NCI-H510A (cell line): ENCODE measurements around the gene RAE1.
A peak's percentile ranks its signal among the peaks of the same experiment; 100 is the strongest.
"Not testable (repeated sequence)": the region's sequence is repeated elsewhere in the genome, so short reads cannot be mapped to it uniquely, and the experiment has no call there.

ENCODE experiments used
- DNase-seq: peaks from one replicate; lab custom pipeline; 2025; lab: John Stamatoyannopoulos, UW

RAE1 gene

GRCh38 chr20:57414867-57415592, 64.0 kb downstream of the RAE1 start:
- no peak for DNase-seq

- DNase-seq: no peak
Measured at GRCh38 chr20:57415771-57416170, 64.7 kb downstream of the RAE1 start.

GRCh38 chr20:57416296-57417022, 65.4 kb downstream of the RAE1 start:
- no peak for DNase-seq

- DNase-seq: no peak
Measured at GRCh38 chr20:57417051-57417689, 66.1 kb downstream of the RAE1 start.

- DNase-seq: no peak
Measured at GRCh38 chr20:57417830-57418780, 67.0 kb downstream of the RAE1 start.

- not testable (repeated sequence) for DNase-seq
Measured at GRCh38 chr20:57419479-57419878, 68.4 kb downstream of the RAE1 start.

- DNase-seq: no peak
Measured at GRCh38 chr20:57420571-57421252, 69.7 kb downstream of the RAE1 start.

- DNase-seq: no peak
Measured at GRCh38 chr20:57421253-57422220, 70.5 kb downstream of the RAE1 start.

- no peak for DNase-seq
Measured at GRCh38 chr20:57422254-57422653, 71.2 kb downstream of the RAE1 start.

- DNase-seq: peak; percentile 50
Measured at GRCh38 chr20:57425150-57426013, 74.3 kb downstream of the RAE1 start.

- DNase-seq: peak; percentile 74
Measured at GRCh38 chr20:57426271-57426689, 75.2 kb downstream of the RAE1 start.

- no peak for DNase-seq
Measured at GRCh38 chr20:57426831-57427230, 75.8 kb downstream of the RAE1 start.

GRCh38 chr20:57428324-57429158, 77.5 kb downstream of the RAE1 start:
- DNase-seq: no peak
